Tibial nerve (tissue), 3 donors: ENCODE results near the gene ABO.

Source experiments
- POLR2A ChIP-seq, 2 donors: fragments of 450-650 bp; IDR thresholded peaks; one replicate each; pipeline ENCODE4 v1.6.1; 2017; ENCODE audit warnings: antibody characterized with exemption in 2 of 2, mild to moderate bottlenecking in 2 of 2, moderate library complexity in 2 of 2
- TF ChIP-seq, protein P1 (sequence below), 5 experiments: fragments of 200-600 bp in 3 of 5; fragments of 450-650 bp in 2 of 5; sonication (generic) in 3 of 5; IDR thresholded peaks; one replicate each; pipeline ENCODE4 v1.5.1; 2016 to 2019; ENCODE audit warnings: antibody characterized with exemption in 5 of 5, mild to moderate bottlenecking in 3 of 5, moderate library complexity in 2 of 5

DNA sequence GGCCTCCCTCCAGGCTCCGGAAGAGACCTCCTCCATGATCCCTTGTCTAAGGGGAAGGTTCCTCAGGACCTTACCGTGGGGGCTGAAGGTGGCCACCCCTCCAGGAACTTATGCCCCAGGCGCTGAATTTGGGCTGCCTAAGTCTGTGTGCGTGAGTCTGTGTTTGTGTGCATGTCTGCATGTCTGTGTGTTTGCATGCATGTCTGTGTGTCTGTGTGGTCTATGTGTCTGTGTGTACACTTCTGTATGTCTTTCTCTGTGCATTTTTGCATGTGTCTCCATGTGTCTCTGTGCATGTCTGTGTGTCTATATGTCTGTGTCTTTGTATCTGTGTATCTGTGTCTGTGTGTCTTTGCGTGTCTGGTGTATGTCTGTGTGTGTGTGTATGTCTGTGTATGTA, 20.5 kb downstream of the ABO start:
- TF ChIP-seq, protein P1, sequence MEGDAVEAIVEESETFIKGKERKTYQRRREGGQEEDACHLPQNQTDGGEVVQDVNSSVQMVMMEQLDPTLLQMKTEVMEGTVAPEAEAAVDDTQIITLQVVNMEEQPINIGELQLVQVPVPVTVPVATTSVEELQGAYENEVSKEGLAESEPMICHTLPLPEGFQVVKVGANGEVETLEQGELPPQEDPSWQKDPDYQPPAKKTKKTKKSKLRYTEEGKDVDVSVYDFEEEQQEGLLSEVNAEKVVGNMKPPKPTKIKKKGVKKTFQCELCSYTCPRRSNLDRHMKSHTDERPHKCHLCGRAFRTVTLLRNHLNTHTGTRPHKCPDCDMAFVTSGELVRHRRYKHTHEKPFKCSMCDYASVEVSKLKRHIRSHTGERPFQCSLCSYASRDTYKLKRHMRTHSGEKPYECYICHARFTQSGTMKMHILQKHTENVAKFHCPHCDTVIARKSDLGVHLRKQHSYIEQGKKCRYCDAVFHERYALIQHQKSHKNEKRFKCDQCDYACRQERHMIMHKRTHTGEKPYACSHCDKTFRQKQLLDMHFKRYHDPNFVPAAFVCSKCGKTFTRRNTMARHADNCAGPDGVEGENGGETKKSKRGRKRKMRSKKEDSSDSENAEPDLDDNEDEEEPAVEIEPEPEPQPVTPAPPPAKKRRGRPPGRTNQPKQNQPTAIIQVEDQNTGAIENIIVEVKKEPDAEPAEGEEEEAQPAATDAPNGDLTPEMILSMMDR (IDR thresholded peaks at IDR 0.05), result no peak
- TF ChIP-seq POLR2A (IDR thresholded peaks at IDR 0.05), result no peak
